Measurements from ENCODE around the gene GRIA4. TPM values are rescaled to one million over a fixed set of nuclear protein-coding genes. Genes with fewer than 3 reads are reported as not detected.
"Not testable (repeated sequence)": the region's sequence is repeated elsewhere in the genome, so short reads cannot be mapped to it uniquely, and the experiment has no call there.

The GRIA4 gene
- total and polyA plus RNA-seq, 4 donors: not detected

DNA sequence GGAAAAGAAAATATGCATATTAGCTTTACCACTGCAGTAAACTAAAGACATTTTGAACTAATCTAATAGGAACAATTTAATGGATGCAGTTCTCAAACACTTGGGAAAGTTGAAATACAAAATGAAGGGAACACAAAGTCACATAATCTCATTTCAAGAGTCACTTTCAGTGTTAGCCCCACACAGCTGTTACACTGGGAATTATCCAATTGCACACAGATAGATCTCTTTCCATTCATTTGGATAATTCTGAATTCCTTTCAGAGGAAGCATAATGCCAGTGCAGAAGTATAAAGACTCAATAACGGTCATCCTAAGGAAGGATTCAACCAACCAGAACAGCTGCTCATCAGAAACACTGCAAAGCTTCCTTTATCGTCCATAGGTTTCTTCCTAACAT lies 173.3 kb downstream of the GRIA4 start:
- no peak overlapping the region for H3K27ac ChIP-seq (ENCODE audit: low read depth in 1 of 2, low read length in 2 of 2)
- no peaks in the 10 kb centered on the region for H3K9me3 ChIP-seq (ENCODE audit: control insufficient read depth in 4 of 4, low read length in 3 of 4)
- 70% methylated on average over 2 of the region's 2 CpGs for WGBS
- TF ChIP-seq NR2F2 (IDR thresholded peaks at IDR 0.05): no peak
- TF ChIP-seq, protein P1, sequence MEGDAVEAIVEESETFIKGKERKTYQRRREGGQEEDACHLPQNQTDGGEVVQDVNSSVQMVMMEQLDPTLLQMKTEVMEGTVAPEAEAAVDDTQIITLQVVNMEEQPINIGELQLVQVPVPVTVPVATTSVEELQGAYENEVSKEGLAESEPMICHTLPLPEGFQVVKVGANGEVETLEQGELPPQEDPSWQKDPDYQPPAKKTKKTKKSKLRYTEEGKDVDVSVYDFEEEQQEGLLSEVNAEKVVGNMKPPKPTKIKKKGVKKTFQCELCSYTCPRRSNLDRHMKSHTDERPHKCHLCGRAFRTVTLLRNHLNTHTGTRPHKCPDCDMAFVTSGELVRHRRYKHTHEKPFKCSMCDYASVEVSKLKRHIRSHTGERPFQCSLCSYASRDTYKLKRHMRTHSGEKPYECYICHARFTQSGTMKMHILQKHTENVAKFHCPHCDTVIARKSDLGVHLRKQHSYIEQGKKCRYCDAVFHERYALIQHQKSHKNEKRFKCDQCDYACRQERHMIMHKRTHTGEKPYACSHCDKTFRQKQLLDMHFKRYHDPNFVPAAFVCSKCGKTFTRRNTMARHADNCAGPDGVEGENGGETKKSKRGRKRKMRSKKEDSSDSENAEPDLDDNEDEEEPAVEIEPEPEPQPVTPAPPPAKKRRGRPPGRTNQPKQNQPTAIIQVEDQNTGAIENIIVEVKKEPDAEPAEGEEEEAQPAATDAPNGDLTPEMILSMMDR (IDR thresholded peaks at IDR 0.05; ENCODE audit: low read depth, low read length, missing input control): no peak
- TF ChIP-seq, protein P2, sequence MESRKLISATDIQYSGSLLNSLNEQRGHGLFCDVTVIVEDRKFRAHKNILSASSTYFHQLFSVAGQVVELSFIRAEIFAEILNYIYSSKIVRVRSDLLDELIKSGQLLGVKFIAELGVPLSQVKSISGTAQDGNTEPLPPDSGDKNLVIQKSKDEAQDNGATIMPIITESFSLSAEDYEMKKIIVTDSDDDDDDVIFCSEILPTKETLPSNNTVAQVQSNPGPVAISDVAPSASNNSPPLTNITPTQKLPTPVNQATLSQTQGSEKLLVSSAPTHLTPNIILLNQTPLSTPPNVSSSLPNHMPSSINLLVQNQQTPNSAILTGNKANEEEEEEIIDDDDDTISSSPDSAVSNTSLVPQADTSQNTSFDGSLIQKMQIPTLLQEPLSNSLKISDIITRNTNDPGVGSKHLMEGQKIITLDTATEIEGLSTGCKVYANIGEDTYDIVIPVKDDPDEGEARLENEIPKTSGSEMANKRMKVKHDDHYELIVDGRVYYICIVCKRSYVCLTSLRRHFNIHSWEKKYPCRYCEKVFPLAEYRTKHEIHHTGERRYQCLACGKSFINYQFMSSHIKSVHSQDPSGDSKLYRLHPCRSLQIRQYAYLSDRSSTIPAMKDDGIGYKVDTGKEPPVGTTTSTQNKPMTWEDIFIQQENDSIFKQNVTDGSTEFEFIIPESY (IDR thresholded peaks at IDR 0.05): no peak
- TF ChIP-seq YY1 (IDR thresholded peaks at IDR 0.05): no peak
- TF ChIP-seq, protein P3, sequence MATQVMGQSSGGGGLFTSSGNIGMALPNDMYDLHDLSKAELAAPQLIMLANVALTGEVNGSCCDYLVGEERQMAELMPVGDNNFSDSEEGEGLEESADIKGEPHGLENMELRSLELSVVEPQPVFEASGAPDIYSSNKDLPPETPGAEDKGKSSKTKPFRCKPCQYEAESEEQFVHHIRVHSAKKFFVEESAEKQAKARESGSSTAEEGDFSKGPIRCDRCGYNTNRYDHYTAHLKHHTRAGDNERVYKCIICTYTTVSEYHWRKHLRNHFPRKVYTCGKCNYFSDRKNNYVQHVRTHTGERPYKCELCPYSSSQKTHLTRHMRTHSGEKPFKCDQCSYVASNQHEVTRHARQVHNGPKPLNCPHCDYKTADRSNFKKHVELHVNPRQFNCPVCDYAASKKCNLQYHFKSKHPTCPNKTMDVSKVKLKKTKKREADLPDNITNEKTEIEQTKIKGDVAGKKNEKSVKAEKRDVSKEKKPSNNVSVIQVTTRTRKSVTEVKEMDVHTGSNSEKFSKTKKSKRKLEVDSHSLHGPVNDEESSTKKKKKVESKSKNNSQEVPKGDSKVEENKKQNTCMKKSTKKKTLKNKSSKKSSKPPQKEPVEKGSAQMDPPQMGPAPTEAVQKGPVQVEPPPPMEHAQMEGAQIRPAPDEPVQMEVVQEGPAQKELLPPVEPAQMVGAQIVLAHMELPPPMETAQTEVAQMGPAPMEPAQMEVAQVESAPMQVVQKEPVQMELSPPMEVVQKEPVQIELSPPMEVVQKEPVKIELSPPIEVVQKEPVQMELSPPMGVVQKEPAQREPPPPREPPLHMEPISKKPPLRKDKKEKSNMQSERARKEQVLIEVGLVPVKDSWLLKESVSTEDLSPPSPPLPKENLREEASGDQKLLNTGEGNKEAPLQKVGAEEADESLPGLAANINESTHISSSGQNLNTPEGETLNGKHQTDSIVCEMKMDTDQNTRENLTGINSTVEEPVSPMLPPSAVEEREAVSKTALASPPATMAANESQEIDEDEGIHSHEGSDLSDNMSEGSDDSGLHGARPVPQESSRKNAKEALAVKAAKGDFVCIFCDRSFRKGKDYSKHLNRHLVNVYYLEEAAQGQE (IDR thresholded peaks at IDR 0.05): no peak
- TF ChIP-seq RXRA (IDR thresholded peaks at IDR 0.05): no peak
- TF ChIP-seq SP1 (IDR thresholded peaks at IDR 0.05): no peak
- no peak for TF ChIP-seq JUND (IDR thresholded peaks at IDR 0.05)
- H3K4me3 ChIP-seq (ENCODE audit: low read depth in 1 of 3, low read length in 3 of 3): no peak overlapping the region
- no peak overlapping the region for H3K9ac ChIP-seq (ENCODE audit: low read depth in 1 of 2, low read length in 2 of 2)
- H3K36me3 ChIP-seq (ENCODE audit: control insufficient read depth in 4 of 4, insufficient read depth in 3 of 4, low read depth in 1 of 4, low read length in 3 of 4): no peaks in the 10 kb centered on the region
- no peaks in the 10 kb centered on the region for H3K4me1 ChIP-seq (ENCODE audit: control insufficient read depth in 4 of 4, insufficient read depth in 4 of 4, low read length in 3 of 4)
- H3K27me3 ChIP-seq (ENCODE audit: control insufficient read depth in 4 of 4, insufficient read depth in 4 of 4, low read length in 3 of 4): no peaks in the 10 kb centered on the region
- DNase-seq (ENCODE audit: low spot score): no peak

DNA sequence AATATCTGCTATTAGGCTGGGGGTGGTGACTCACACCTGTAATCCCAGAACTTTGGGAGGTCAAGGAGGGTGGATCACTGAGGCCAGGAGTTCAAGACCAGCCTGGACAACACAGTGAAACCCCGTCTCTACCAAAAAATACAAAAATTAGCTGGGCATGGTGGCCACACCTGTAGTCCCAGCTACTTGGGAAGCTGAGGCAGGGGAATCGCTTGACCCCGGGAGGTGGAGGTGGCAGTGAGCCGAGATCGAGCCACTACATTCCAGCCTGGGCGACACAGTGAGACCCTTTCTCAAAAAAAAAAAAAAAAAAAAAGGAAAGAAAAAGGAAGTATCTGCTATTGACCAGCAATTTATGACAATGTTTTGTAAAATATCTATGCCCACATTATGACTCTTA lies 176.0 kb downstream of the GRIA4 start:
- H3K36me3 ChIP-seq (ENCODE audit: control insufficient read depth in 4 of 4, insufficient read depth in 3 of 4, low read depth in 1 of 4, low read length in 3 of 4); H3K4me1 ChIP-seq (ENCODE audit: control insufficient read depth in 4 of 4, insufficient read depth in 4 of 4, low read length in 3 of 4); H3K9ac ChIP-seq (ENCODE audit: low read depth in 1 of 2, low read length in 2 of 2); H3K27me3 ChIP-seq (ENCODE audit: control insufficient read depth in 4 of 4, insufficient read depth in 4 of 4, low read length in 3 of 4); H3K27ac ChIP-seq (ENCODE audit: low read depth in 1 of 2, low read length in 2 of 2); DNase-seq (ENCODE audit: low spot score); H3K9me3 ChIP-seq (ENCODE audit: control insufficient read depth in 4 of 4, low read length in 3 of 4); H3K4me3 ChIP-seq (ENCODE audit: low read depth in 1 of 3, low read length in 3 of 3): not testable (repeated sequence)
- 87% methylated on average over 6 of the region's 6 CpGs for WGBS

DNA sequence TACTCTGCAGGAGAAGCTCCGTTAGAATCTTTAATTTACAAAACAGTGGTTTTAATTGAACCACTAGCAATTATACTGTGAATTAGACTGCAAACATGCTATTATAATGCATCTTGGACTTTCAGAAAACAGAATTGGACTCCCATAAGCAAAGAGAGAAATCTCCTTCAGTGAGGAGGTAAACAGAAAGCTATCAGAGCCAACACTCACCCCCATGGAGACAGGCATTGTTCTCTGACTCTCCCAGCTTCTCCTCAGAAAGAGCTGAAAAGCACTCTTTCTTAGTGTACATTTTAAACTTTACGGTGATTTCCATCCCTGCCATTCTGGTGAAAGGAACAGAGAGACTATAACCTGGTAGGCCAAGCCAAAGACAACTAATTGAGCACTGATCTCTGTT lies 176.9 kb downstream of the GRIA4 start:
- H3K9ac ChIP-seq (ENCODE audit: low read depth in 1 of 2, low read length in 2 of 2): no peak overlapping the region
- H3K27me3 ChIP-seq (ENCODE audit: control insufficient read depth in 4 of 4, insufficient read depth in 4 of 4, low read length in 3 of 4): no peaks in the 10 kb centered on the region
- no peaks in the 10 kb centered on the region for H3K4me1 ChIP-seq (ENCODE audit: control insufficient read depth in 4 of 4, insufficient read depth in 4 of 4, low read length in 3 of 4)
- H3K4me3 ChIP-seq (ENCODE audit: low read depth in 1 of 3, low read length in 3 of 3): no peak overlapping the region
- no peak for DNase-seq (ENCODE audit: low spot score)
- H3K9me3 ChIP-seq (ENCODE audit: control insufficient read depth in 4 of 4, low read length in 3 of 4): no peaks in the 10 kb centered on the region
- no peak overlapping the region for H3K27ac ChIP-seq (ENCODE audit: low read depth in 1 of 2, low read length in 2 of 2)
- 51% methylated on average over 2 of the region's 2 CpGs for WGBS
- H3K36me3 ChIP-seq (ENCODE audit: control insufficient read depth in 4 of 4, insufficient read depth in 3 of 4, low read depth in 1 of 4, low read length in 3 of 4): no peaks in the 10 kb centered on the region
- TF ChIP-seq RAD21 (IDR thresholded peaks at IDR 0.05) (no peak), HNF4G (IDR thresholded peaks at IDR 0.05) (no peak), JUND (IDR thresholded peaks at IDR 0.05) (no peak), EGR1 (IDR thresholded peaks at IDR 0.05; ENCODE audit: low read depth in 2 of 2) (no peak), FOXA1 (IDR thresholded peaks at IDR 0.05) (no peak), HNF4A (conservative IDR thresholded peaks at IDR 0.05) (no peak), GABPA (IDR thresholded peaks at IDR 0.05 in 1 of 2, conservative IDR thresholded peaks at IDR 0.05 in 1 of 2) (no peak)
- TF ChIP-seq, protein P4, sequence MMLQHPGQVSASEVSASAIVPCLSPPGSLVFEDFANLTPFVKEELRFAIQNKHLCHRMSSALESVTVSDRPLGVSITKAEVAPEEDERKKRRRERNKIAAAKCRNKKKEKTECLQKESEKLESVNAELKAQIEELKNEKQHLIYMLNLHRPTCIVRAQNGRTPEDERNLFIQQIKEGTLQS (IDR thresholded peaks at IDR 0.05): no peak
- TF ChIP-seq, protein P1 (IDR thresholded peaks at IDR 0.05; ENCODE audit: low read depth, low read length, missing input control): no peak

All from liver (tissue), 9 donors.